ENCODE results near the gene ERP29. TPM values are rescaled to one million over a fixed set of nuclear protein-coding genes. Genes with fewer than 3 reads are reported as not detected.

The ERP29 gene
- total RNA-seq, 2 donors from 2014 or later: 152 to 183 TPM

GRCh38 chr12:111975161-111975931 is 37.9 kb upstream of the ERP29 start:
- no peak for DNase-seq
- no peak for TF ChIP-seq CTCF (conservative IDR thresholded peaks at IDR 0.05)

GRCh38 chr12:111976291-111976690 is 36.9 kb upstream of the ERP29 start:
- H3K9me3 ChIP-seq (ENCODE audit: control insufficient read depth, low read length): peaks cover 25% of the 10 kb centered on the region
- H3K27ac ChIP-seq (ENCODE audit: low read depth, low read length): no peak overlapping the region
- H3K9ac ChIP-seq (ENCODE audit: extremely low read depth, low read length, poor library complexity, severe bottlenecking): no peak overlapping the region
- no peaks in the 10 kb centered on the region for H3K4me1 ChIP-seq (ENCODE audit: control insufficient read depth, insufficient read depth, low read length)
- Mint-ChIP-seq H3K36me3 (ENCODE audit: low read depth) (peaks cover 10% of the 10 kb centered on the region), H3K4me1 (peaks cover 5% of the 10 kb centered on the region), H3K27ac (no peak overlapping the region), H3K27me3 (ENCODE audit: insufficient read depth) (no peaks in the 10 kb centered on the region), H3K4me3 (no peak overlapping the region), H3K9me3 (peaks cover 7% of the 10 kb centered on the region)
- H3K27me3 ChIP-seq (ENCODE audit: control insufficient read depth, insufficient read depth, low read length, poor library complexity, severe bottlenecking): no peaks in the 10 kb centered on the region
- 74 to 92% methylated on average over 4 to 6 of the region's 6 CpGs for WGBS, 2 experiments (ENCODE audit: insufficient coverage in 1 of 2, insufficient read length in 1 of 2)
- no peaks in the 10 kb centered on the region for H3K36me3 ChIP-seq (ENCODE audit: control insufficient read depth, insufficient read depth, low read length)
- H3K4me3 ChIP-seq (ENCODE audit: low read length): no peak overlapping the region
- no peak for TF ChIP-seq CTCF (conservative IDR thresholded peaks at IDR 0.05)
- no peak for DNase-seq

More at GRCh38 chr12:111975161-111975931, 37.9 kb upstream of the ERP29 start:
- Histone ChIP-seq H3K36me3 (ENCODE audit: control insufficient read depth, insufficient read depth, low read length) (no peaks in the 10 kb centered on the region), H3K27ac (ENCODE audit: low read depth, low read length) (no peak overlapping the region), H3K27me3 (ENCODE audit: control insufficient read depth, insufficient read depth, low read length, poor library complexity, severe bottlenecking) (no peaks in the 10 kb centered on the region), H3K4me1 (ENCODE audit: control insufficient read depth, insufficient read depth, low read length) (no peaks in the 10 kb centered on the region), H3K9me3 (ENCODE audit: control insufficient read depth, low read length) (peaks cover 34% of the 10 kb centered on the region), H3K9ac (ENCODE audit: extremely low read depth, low read length, poor library complexity, severe bottlenecking) (no peak overlapping the region), H3K4me3 (ENCODE audit: low read length) (no peak overlapping the region)
- Mint-ChIP-seq H3K27ac (no peak overlapping the region), H3K36me3 (ENCODE audit: low read depth) (peaks cover 17% of the 10 kb centered on the region), H3K4me3 (no peak overlapping the region), H3K27me3 (ENCODE audit: insufficient read depth) (no peaks in the 10 kb centered on the region), H3K4me1 (peaks cover 5% of the 10 kb centered on the region), H3K9me3 (peaks cover 15% of the 10 kb centered on the region)
- WGBS, 2 experiments (ENCODE audit: insufficient coverage in 1 of 2, insufficient read length in 1 of 2): 84 to 93% methylated on average over 3 to 4 of the region's 5 CpGs

- H3K9me3 Mint-ChIP-seq: peaks cover 6% of the 10 kb centered on the region
- TF ChIP-seq CTCF (conservative IDR thresholded peaks at IDR 0.05): no peak
- no peaks in the 10 kb centered on the region for H3K27me3 ChIP-seq (ENCODE audit: control insufficient read depth, insufficient read depth, low read length, poor library complexity, severe bottlenecking)
Measured at GRCh38 chr12:111976860-111977259, 36.4 kb upstream of the ERP29 start.

More at GRCh38 chr12:111976860-111977259, 36.4 kb upstream of the ERP29 start:
- H3K4me3 Mint-ChIP-seq: no peak overlapping the region
- no peaks in the 10 kb centered on the region for H3K36me3 ChIP-seq (ENCODE audit: control insufficient read depth, insufficient read depth, low read length)
- H3K4me1 Mint-ChIP-seq: peaks cover 5% of the 10 kb centered on the region
- peaks cover 9% of the 10 kb centered on the region for H3K36me3 Mint-ChIP-seq (ENCODE audit: low read depth)
- no peak overlapping the region for H3K9ac ChIP-seq (ENCODE audit: extremely low read depth, low read length, poor library complexity, severe bottlenecking)
- H3K4me3 ChIP-seq (ENCODE audit: low read length): no peak overlapping the region
- H3K27ac ChIP-seq (ENCODE audit: low read depth, low read length): no peak overlapping the region
- peaks cover 19% of the 10 kb centered on the region for H3K9me3 ChIP-seq (ENCODE audit: control insufficient read depth, low read length)
- no peaks in the 10 kb centered on the region for H3K27me3 Mint-ChIP-seq (ENCODE audit: insufficient read depth)
- H3K27ac Mint-ChIP-seq: no peak overlapping the region
- H3K4me1 ChIP-seq (ENCODE audit: control insufficient read depth, insufficient read depth, low read length): no peaks in the 10 kb centered on the region
- DNase-seq: no peak

Measured in endodermal cell (in vitro differentiated cells).